BE2C (cell line): ENCODE measurements around the gene CHP2.

Experiments
- DNase-seq: peaks from one replicate; pipeline ENCODE4 v3.0.0-alpha.2; 2020
- H3K27me3 ChIP-seq: fragments of 250-450 bp; sonication (Bioruptor Pico); 2 replicates; pipeline ENCODE4 v1.5.1; 2020; ENCODE audit warnings: mild to moderate bottlenecking
- H3K36me3 ChIP-seq: fragments of 250-450 bp; sonication (Bioruptor Pico); 2 replicates; pipeline ENCODE4 v1.5.1; 2020; ENCODE audit warnings: mild to moderate bottlenecking
- H3K4me1 ChIP-seq: fragments of 250-450 bp; sonication (Bioruptor Pico); 2 replicates; pipeline ENCODE4 v1.5.1; 2020
- H3K4me3 ChIP-seq: 2 replicates; pipeline ENCODE4 v1.5.1; 2011; ENCODE audit warnings: low read depth, low read length
- H3K9me3 ChIP-seq: fragments of 250-450 bp; sonication (Bioruptor Pico); 2 replicates; pipeline ENCODE4 v1.5.1; 2020
- CTCF ChIP-seq: IDR thresholded peaks from 2 replicates; pipeline ENCODE4 v1.5.1; 2012; ENCODE audit warnings: mild to moderate bottlenecking, low read depth, low read length

Gene CHP2

GRCh38 chr16:23807028-23807427 lies 52.2 kb downstream of the CHP2 start:
- no peaks in the 10 kb centered on the region for H3K4me1 ChIP-seq
- DNase-seq, result no peak
- H3K9me3 ChIP-seq, result no peaks in the 10 kb centered on the region
- H3K27me3 ChIP-seq, result peaks cover 4% of the 10 kb centered on the region
- no peaks in the 10 kb centered on the region for H3K36me3 ChIP-seq
- H3K4me3 ChIP-seq, result no peak overlapping the region
- TF ChIP-seq CTCF, result no peak
